ENCODE data around the gene KCNH6. TPM values are rescaled to one million over a fixed set of nuclear protein-coding genes. Genes with fewer than 3 reads are reported as not detected.

KCNH6 gene
- total RNA-seq, 3 donors from 2014 or later (not counting 1 experiment from before 2014, with no cell fraction given), result not detected

GRCh38 chr17:63506627-63507026, 16.5 kb upstream of the KCNH6 start:
- intact Hi-C loops (cut with micrococcal nuclease), result no loop called here
- H3K36me3 Mint-ChIP-seq, result no peaks in the 10 kb centered on the region
- Histone ChIP-seq H3K27ac (ENCODE audit: low read length) (no peak overlapping the region), H3K4me3 (ENCODE audit: low read length) (no peak overlapping the region), H3K4me1 (ENCODE audit: control insufficient read depth, insufficient read depth, low read length) (no peaks in the 10 kb centered on the region), H3K36me3 (ENCODE audit: control insufficient read depth, insufficient read depth, low read length) (no peaks in the 10 kb centered on the region), H3K9me3 (ENCODE audit: control insufficient read depth, insufficient read depth, low read length) (no peaks in the 10 kb centered on the region), H3K27me3 (ENCODE audit: control insufficient read depth, insufficient read depth, low read length) (peaks cover 6% of the 10 kb centered on the region)
- TF ChIP-seq CTCF (IDR thresholded peaks at IDR 0.05), result no peak
- ATAC-seq, result no peak
- no peak for DNase-seq
- 97% methylated on average over 3 of the region's 3 CpGs for WGBS (ENCODE audit: insufficient coverage)
- H3K4me3 Mint-ChIP-seq, result no peak overlapping the region
- peaks cover 19 to 29% of the 10 kb centered on the region in 2 donors for H3K27me3 Mint-ChIP-seq (ENCODE audit: low read depth in 2 of 2)
- no peaks in the 10 kb centered on the region for H3K9me3 Mint-ChIP-seq
- H3K27ac Mint-ChIP-seq, result no peak overlapping the region
- H3K4me1 Mint-ChIP-seq, result no peaks in the 10 kb centered on the region

GRCh38 chr17:63511331-63511730, 11.8 kb upstream of the KCNH6 start:
- TF ChIP-seq CTCF (IDR thresholded peaks at IDR 0.05), result no peak
- H3K27ac ChIP-seq (ENCODE audit: low read length), result no peak overlapping the region
- ATAC-seq (no peak), DNase-seq (no peak)
- H3K9me3 ChIP-seq (ENCODE audit: control insufficient read depth, insufficient read depth, low read length), result no peaks in the 10 kb centered on the region
- Mint-ChIP-seq H3K4me3 (no peak overlapping the region), H3K36me3 (no peaks in the 10 kb centered on the region), H3K27me3 (ENCODE audit: low read depth in 2 of 2) (peaks cover 5 to 7% of the 10 kb centered on the region in 2 donors), H3K4me1 (no peaks in the 10 kb centered on the region), H3K27ac (no peak overlapping the region), H3K9me3 (no peaks in the 10 kb centered on the region)
- intact Hi-C loops (cut with micrococcal nuclease), result no loop called here
- no peaks in the 10 kb centered on the region for H3K27me3 ChIP-seq (ENCODE audit: control insufficient read depth, insufficient read depth, low read length)
- 88% methylated on average over 6 of the region's 8 CpGs for WGBS (ENCODE audit: insufficient coverage)
- H3K4me1 ChIP-seq (ENCODE audit: control insufficient read depth, insufficient read depth, low read length), result no peaks in the 10 kb centered on the region
- no peaks in the 10 kb centered on the region for H3K36me3 ChIP-seq (ENCODE audit: control insufficient read depth, insufficient read depth, low read length)
- no peak overlapping the region for H3K4me3 ChIP-seq (ENCODE audit: low read length)

GRCh38 chr17:63512388-63512787, 10.8 kb upstream of the KCNH6 start:
- no peaks in the 10 kb centered on the region for H3K27me3 ChIP-seq (ENCODE audit: control insufficient read depth, insufficient read depth, low read length)
- Mint-ChIP-seq H3K4me1 (no peaks in the 10 kb centered on the region), H3K36me3 (no peaks in the 10 kb centered on the region), H3K4me3 (no peak overlapping the region), H3K9me3 (no peaks in the 10 kb centered on the region), H3K27ac (no peak overlapping the region), H3K27me3 (ENCODE audit: low read depth in 2 of 2) (peaks cover 7 to 9% of the 10 kb centered on the region in 2 donors)
- no peaks in the 10 kb centered on the region for H3K9me3 ChIP-seq (ENCODE audit: control insufficient read depth, insufficient read depth, low read length)
- H3K27ac ChIP-seq (ENCODE audit: low read length), result no peak overlapping the region
- intact Hi-C loops (cut with micrococcal nuclease), result no loop called here
- DNase-seq (no peak), ATAC-seq (no peak)
- no peaks in the 10 kb centered on the region for H3K4me1 ChIP-seq (ENCODE audit: control insufficient read depth, insufficient read depth, low read length)
- no peak overlapping the region for H3K4me3 ChIP-seq (ENCODE audit: low read length)
- no peaks in the 10 kb centered on the region for H3K36me3 ChIP-seq (ENCODE audit: control insufficient read depth, insufficient read depth, low read length)
- TF ChIP-seq CTCF (IDR thresholded peaks at IDR 0.05), result no peak
- WGBS (ENCODE audit: insufficient coverage), result 77% methylated on average over 3 of the region's 3 CpGs

GRCh38 chr17:63512896-63513644, 10.1 kb upstream of the KCNH6 start:
- H3K9me3 Mint-ChIP-seq, result no peaks in the 10 kb centered on the region
- DNase-seq (no peak), ATAC-seq (no peak)
- intact Hi-C loops (cut with micrococcal nuclease), result no loop called here
- 79% methylated on average over 7 of the region's 7 CpGs for WGBS (ENCODE audit: insufficient coverage)
- no peaks in the 10 kb centered on the region for H3K4me1 Mint-ChIP-seq
- no peak for TF ChIP-seq CTCF (IDR thresholded peaks at IDR 0.05)
- no peak overlapping the region for H3K27ac Mint-ChIP-seq
- H3K36me3 ChIP-seq (ENCODE audit: control insufficient read depth, insufficient read depth, low read length), result no peaks in the 10 kb centered on the region
- H3K4me3 Mint-ChIP-seq, result no peak overlapping the region
- H3K4me3 ChIP-seq (ENCODE audit: low read length), result no peak overlapping the region
- H3K4me1 ChIP-seq (ENCODE audit: control insufficient read depth, insufficient read depth, low read length), result no peaks in the 10 kb centered on the region
- H3K27me3 ChIP-seq (ENCODE audit: control insufficient read depth, insufficient read depth, low read length), result no peaks in the 10 kb centered on the region
- no peak overlapping the region for H3K27ac ChIP-seq (ENCODE audit: low read length)
- peaks cover 7 to 9% of the 10 kb centered on the region in 2 donors for H3K27me3 Mint-ChIP-seq (ENCODE audit: low read depth in 2 of 2)
- H3K9me3 ChIP-seq (ENCODE audit: control insufficient read depth, insufficient read depth, low read length), result no peaks in the 10 kb centered on the region
- no peaks in the 10 kb centered on the region for H3K36me3 Mint-ChIP-seq
